ENCODE measurements around the gene SALL1.

The SALL1 gene

GRCh38 chr16:51163894-51164566 is 13.0 kb upstream of the SALL1 start:
- H3K36me3 Mint-ChIP-seq, result no peaks in the 10 kb centered on the region
- H3K4me1 Mint-ChIP-seq (ENCODE audit: low read depth), result no peaks in the 10 kb centered on the region

GRCh38 chr16:51163366-51163765 is 12.3 kb upstream of the SALL1 start:
- Mint-ChIP-seq H3K4me3 (no peak overlapping the region), H3K9me3 (ENCODE audit: low read depth) (no peaks in the 10 kb centered on the region), H3K27me3 (peaks cover 7% of the 10 kb centered on the region), H3K36me3 (no peaks in the 10 kb centered on the region), H3K4me1 (ENCODE audit: low read depth) (no peaks in the 10 kb centered on the region), H3K27ac (no peak overlapping the region)

More at GRCh38 chr16:51163894-51164566, 13.0 kb upstream of the SALL1 start:
- no peak overlapping the region for H3K4me3 Mint-ChIP-seq
- H3K9me3 Mint-ChIP-seq (ENCODE audit: low read depth), result no peaks in the 10 kb centered on the region
- H3K27me3 Mint-ChIP-seq, result peaks cover 3% of the 10 kb centered on the region
- no peak overlapping the region for H3K27ac Mint-ChIP-seq

GRCh38 chr16:51161440-51162195 is 10.5 kb upstream of the SALL1 start:
- Mint-ChIP-seq H3K36me3 (no peaks in the 10 kb centered on the region), H3K4me3 (no peak overlapping the region), H3K9me3 (ENCODE audit: low read depth) (no peaks in the 10 kb centered on the region), H3K27me3 (peaks cover 16% of the 10 kb centered on the region), H3K27ac (no peak overlapping the region), H3K4me1 (ENCODE audit: low read depth) (no peaks in the 10 kb centered on the region)

- Mint-ChIP-seq H3K4me1 (ENCODE audit: low read depth) (peaks cover 3% of the 10 kb centered on the region), H3K36me3 (no peaks in the 10 kb centered on the region), H3K9me3 (ENCODE audit: low read depth) (no peaks in the 10 kb centered on the region), H3K27ac (no peak overlapping the region), H3K4me3 (no peak overlapping the region), H3K27me3 (peaks cover 24% of the 10 kb centered on the region)
Measured at GRCh38 chr16:51159865-51160264, 8.8 kb upstream of the SALL1 start.

GRCh38 chr16:51159296-51159695 is 8.2 kb upstream of the SALL1 start:
- peaks cover 4% of the 10 kb centered on the region for H3K4me1 Mint-ChIP-seq (ENCODE audit: low read depth)
- H3K36me3 Mint-ChIP-seq, result no peaks in the 10 kb centered on the region
- H3K27me3 Mint-ChIP-seq, result peaks cover 25% of the 10 kb centered on the region
- no peak overlapping the region for H3K4me3 Mint-ChIP-seq
- no peak overlapping the region for H3K27ac Mint-ChIP-seq
- H3K9me3 Mint-ChIP-seq (ENCODE audit: low read depth), result no peaks in the 10 kb centered on the region

- Mint-ChIP-seq H3K4me3 (no peak overlapping the region), H3K27me3 (peaks cover 34% of the 10 kb centered on the region), H3K27ac (no peak overlapping the region), H3K36me3 (no peaks in the 10 kb centered on the region), H3K4me1 (ENCODE audit: low read depth) (peaks cover 16% of the 10 kb centered on the region), H3K9me3 (ENCODE audit: low read depth) (no peaks in the 10 kb centered on the region)
Measured at GRCh38 chr16:51157698-51158097, 6.6 kb upstream of the SALL1 start.

GRCh38 chr16:51156807-51157200 is 5.7 kb upstream of the SALL1 start:
- no peak overlapping the region for H3K4me3 Mint-ChIP-seq
- H3K9me3 Mint-ChIP-seq (ENCODE audit: low read depth), result no peaks in the 10 kb centered on the region
- H3K4me1 Mint-ChIP-seq (ENCODE audit: low read depth), result peaks cover 16% of the 10 kb centered on the region
- no peaks in the 10 kb centered on the region for H3K36me3 Mint-ChIP-seq
- no peak overlapping the region for H3K27ac Mint-ChIP-seq
- peaks cover 34% of the 10 kb centered on the region for H3K27me3 Mint-ChIP-seq

- no peak overlapping the region for H3K4me3 Mint-ChIP-seq
- H3K4me1 Mint-ChIP-seq (ENCODE audit: low read depth), result peaks cover 16% of the 10 kb centered on the region
- H3K36me3 Mint-ChIP-seq, result no peaks in the 10 kb centered on the region
- H3K9me3 Mint-ChIP-seq (ENCODE audit: low read depth), result no peaks in the 10 kb centered on the region
- no peak overlapping the region for H3K27ac Mint-ChIP-seq
- H3K27me3 Mint-ChIP-seq, result peaks cover 34% of the 10 kb centered on the region
Measured at GRCh38 chr16:51155820-51156806, 5.0 kb upstream of the SALL1 start.

- Mint-ChIP-seq H3K36me3 (no peaks in the 10 kb centered on the region), H3K9me3 (ENCODE audit: low read depth) (no peaks in the 10 kb centered on the region), H3K27me3 (peaks cover 35% of the 10 kb centered on the region)
Measured at GRCh38 chr16:51155199-51155607, 4.1 kb upstream of the SALL1 start.

GRCh38 chr16:51154271-51155171 is 3.5 kb upstream of the SALL1 start:
- H3K9me3 Mint-ChIP-seq (ENCODE audit: low read depth), result no peaks in the 10 kb centered on the region
- H3K4me3 Mint-ChIP-seq, result no peak overlapping the region
- peaks cover 22% of the 10 kb centered on the region for H3K4me1 Mint-ChIP-seq (ENCODE audit: low read depth)
- H3K27ac Mint-ChIP-seq, result no peak overlapping the region
- peaks cover 38% of the 10 kb centered on the region for H3K27me3 Mint-ChIP-seq
- H3K36me3 Mint-ChIP-seq, result no peaks in the 10 kb centered on the region

More at GRCh38 chr16:51155199-51155607, 4.1 kb upstream of the SALL1 start:
- Mint-ChIP-seq H3K4me1 (ENCODE audit: low read depth) (peaks cover 20% of the 10 kb centered on the region), H3K4me3 (no peak overlapping the region), H3K27ac (no peak overlapping the region)

GRCh38 chr16:51153577-51154031 is 2.5 kb upstream of the SALL1 start:
- peak overlapping the region; percentile 61 for H3K4me3 Mint-ChIP-seq
- H3K27ac Mint-ChIP-seq, result no peak overlapping the region
- peaks cover 22% of the 10 kb centered on the region for H3K4me1 Mint-ChIP-seq (ENCODE audit: low read depth)
- H3K27me3 Mint-ChIP-seq, result peaks cover 42% of the 10 kb centered on the region
- no peaks in the 10 kb centered on the region for H3K36me3 Mint-ChIP-seq
- H3K9me3 Mint-ChIP-seq (ENCODE audit: low read depth), result no peaks in the 10 kb centered on the region

- Mint-ChIP-seq H3K9me3 (ENCODE audit: low read depth) (no peaks in the 10 kb centered on the region), H3K36me3 (no peaks in the 10 kb centered on the region), H3K4me3 (peak overlapping the region; percentile 61), H3K4me1 (ENCODE audit: low read depth) (peaks cover 22% of the 10 kb centered on the region), H3K27ac (peak overlapping the region; percentile 58), H3K27me3 (peaks cover 44% of the 10 kb centered on the region)
Measured at GRCh38 chr16:51152691-51153576, 1.9 kb upstream of the SALL1 start.

GRCh38 chr16:51151961-51152663 is 1.0 kb upstream of the SALL1 start:
- Mint-ChIP-seq H3K36me3 (no peaks in the 10 kb centered on the region), H3K27ac (no peak overlapping the region), H3K4me1 (ENCODE audit: low read depth) (peaks cover 22% of the 10 kb centered on the region), H3K9me3 (ENCODE audit: low read depth) (no peaks in the 10 kb centered on the region), H3K4me3 (no peak overlapping the region), H3K27me3 (peaks cover 42% of the 10 kb centered on the region)

All from activated naive CD8-positive, alpha-beta T cell (primary cell).